ENCODE data around the gene PTGER1. TPM values are rescaled to one million over a fixed set of nuclear protein-coding genes. Genes with fewer than 3 reads are reported as not detected.

The PTGER1 gene, protein sequence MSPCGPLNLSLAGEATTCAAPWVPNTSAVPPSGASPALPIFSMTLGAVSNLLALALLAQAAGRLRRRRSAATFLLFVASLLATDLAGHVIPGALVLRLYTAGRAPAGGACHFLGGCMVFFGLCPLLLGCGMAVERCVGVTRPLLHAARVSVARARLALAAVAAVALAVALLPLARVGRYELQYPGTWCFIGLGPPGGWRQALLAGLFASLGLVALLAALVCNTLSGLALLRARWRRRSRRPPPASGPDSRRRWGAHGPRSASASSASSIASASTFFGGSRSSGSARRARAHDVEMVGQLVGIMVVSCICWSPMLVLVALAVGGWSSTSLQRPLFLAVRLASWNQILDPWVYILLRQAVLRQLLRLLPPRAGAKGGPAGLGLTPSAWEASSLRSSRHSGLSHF
- total RNA-seq = 4.1 TPM
- 1.6 TPM for polyA plus RNA-seq

DNA sequence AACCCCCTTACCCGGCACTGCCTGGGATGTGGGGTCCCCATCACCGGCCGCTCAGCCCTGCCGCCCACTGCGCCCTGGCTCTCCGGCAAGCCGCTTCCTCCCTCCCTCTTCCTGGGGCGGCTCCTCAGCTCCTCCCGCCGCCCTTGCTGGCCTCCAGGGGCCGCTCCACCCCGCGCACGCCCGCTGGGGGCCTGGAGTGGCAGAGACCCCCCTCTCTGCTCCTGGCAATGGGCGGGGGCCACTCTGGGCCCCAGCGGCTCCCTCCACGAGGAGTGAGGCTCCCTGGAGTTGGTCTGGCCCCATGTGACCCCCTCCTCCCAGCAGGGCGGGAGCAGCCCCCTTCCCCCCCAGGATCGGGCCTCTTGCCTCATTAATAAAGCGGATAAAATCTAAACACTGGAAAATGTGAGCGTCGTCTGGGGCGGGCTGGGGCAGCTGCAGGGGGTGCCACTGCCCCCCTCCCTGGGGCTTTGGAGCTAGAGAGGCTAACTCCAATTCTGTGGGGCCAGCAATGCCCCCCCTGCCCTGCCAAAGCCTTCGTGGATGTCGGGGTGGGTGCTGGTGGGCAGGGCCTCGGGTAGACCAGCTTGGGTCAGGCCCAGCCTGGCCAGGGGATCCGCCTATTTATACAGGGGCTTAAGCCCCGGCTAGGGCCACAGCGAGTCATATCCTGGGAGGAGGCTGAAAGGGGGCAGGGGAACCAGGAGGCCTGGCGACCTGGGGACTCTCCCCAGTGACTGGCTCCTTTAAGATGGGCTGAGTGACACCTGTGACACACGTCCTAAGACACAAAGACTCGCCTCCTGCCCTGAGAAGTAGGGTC, at the start of gene PTGER1:
PTGER1 (minus strand) TSS at position 104 of the 823 bp plus-strand sequence. CDS start 1,034 bp downstream, outside the sequence.
- DNase-seq (ENCODE audit: extremely low spot score) = no peak
- peak within 1 kb of the TSS; percentile 16 for H3K27ac ChIP-seq (ENCODE audit: low read depth)
- H3K4me1 ChIP-seq (ENCODE audit: insufficient read depth) = peaks cover 5% of the 10 kb centered on the region
- WGBS = 8% methylated on average over 33 of the region's 33 CpGs
- peak within 1 kb of the TSS; percentile 19 for H3K4me3 ChIP-seq (ENCODE audit: low read depth, low read length)
- H3K36me3 ChIP-seq (ENCODE audit: insufficient read depth) = no peaks in the 10 kb centered on the region

DNA sequence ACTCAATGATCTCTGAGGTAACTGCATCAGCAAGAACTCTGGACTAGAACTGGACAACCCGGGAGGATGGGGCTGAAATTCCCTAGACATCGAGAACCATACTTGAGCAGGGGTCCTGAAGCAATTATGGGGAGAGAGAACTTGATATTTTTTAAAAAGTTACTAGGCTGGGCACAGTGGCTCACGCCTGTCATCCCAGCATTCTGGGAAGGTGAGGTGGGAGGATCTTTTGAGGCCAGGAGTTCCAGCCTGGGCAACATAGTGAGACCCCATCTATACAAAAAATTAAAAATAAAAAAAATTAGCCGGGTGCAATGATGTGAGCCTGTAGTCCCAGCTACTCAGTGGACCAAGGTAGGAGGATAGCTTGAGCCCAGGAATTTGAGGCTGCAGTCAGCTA, 45.4 kb upstream of the PTGER1 start:
- Histone ChIP-seq H3K4me3 (ENCODE audit: low read depth, low read length) (no peak overlapping the region), H3K27ac (ENCODE audit: low read depth) (no peak overlapping the region), H3K36me3 (ENCODE audit: insufficient read depth) (no peaks in the 10 kb centered on the region), H3K4me1 (ENCODE audit: insufficient read depth) (no peaks in the 10 kb centered on the region)
- 94% methylated on average over 4 of the region's 4 CpGs for WGBS
- DNase-seq (ENCODE audit: extremely low spot score) = no peak

DNA sequence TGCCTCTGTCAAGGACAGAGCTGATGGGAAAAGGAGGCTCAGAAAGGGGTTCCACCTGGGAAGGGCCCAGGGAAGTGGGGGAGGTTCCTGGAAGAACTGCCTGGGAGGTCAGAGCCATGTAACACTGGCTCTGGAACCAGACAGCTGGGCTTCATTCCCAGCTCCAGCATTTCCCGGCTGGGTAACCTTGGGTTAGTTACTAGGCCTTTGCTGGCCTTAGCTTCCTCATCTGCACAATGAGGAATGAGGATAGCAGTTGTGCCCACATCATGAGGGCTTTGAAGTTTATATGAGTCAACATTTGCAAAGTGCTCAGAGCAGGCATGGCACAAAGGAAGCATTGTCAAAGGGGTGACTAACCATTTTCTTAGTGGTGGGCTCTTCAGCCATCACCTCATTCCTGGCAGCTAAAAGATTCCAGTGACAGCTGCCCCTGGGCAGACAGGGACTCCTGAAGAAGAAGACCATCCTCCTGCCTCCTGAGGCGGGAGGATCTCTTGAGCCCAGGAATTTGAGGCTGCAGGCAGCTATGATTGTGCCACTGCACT, 44.8 kb upstream of the PTGER1 start:
- Histone ChIP-seq H3K4me1 (ENCODE audit: insufficient read depth) (no peaks in the 10 kb centered on the region), H3K36me3 (ENCODE audit: insufficient read depth) (no peaks in the 10 kb centered on the region), H3K27ac (ENCODE audit: low read depth) (no peak overlapping the region), H3K4me3 (ENCODE audit: low read depth, low read length) (no peak overlapping the region)
- WGBS = 56% methylated on average over 2 of the region's 2 CpGs
- DNase-seq (ENCODE audit: extremely low spot score) = no peak

DNA sequence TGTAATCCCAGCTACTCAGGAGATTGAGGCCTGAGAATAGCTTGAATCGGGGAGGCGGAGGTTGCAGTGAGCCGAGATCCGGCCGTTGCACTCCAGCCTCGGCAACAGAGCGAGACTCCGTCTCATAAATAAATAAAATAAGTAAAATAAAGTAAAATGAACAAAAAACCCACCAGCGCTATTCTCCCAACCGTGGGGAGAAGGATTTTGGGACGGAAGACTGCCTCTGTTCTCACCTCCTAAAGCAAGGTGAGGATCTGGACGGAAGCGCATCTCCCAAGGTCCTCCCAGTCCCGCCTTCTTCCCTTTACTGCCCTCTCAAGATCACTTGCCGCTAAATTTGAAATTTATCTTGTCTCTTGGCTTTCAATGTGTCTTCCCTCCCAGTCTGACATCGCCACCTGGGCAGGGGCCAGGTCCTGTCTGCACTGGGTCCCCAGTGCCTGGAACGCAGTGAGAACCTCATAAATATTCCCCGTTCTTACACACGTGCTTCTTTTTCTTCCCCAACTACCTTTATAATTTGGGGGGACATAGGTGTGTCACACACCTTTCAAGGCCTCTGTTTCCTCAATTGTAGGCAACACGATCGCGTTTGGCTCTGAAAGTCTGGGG, 44.2 kb upstream of the PTGER1 start:
- Histone ChIP-seq H3K36me3 (ENCODE audit: insufficient read depth) (no peaks in the 10 kb centered on the region), H3K4me3 (ENCODE audit: low read depth, low read length) (no peak overlapping the region), H3K4me1 (ENCODE audit: insufficient read depth) (no peaks in the 10 kb centered on the region), H3K27ac (ENCODE audit: low read depth) (no peak overlapping the region)
- DNase-seq (ENCODE audit: extremely low spot score) = no peak
- 87% methylated on average over 22 of the region's 22 CpGs for WGBS

DNA sequence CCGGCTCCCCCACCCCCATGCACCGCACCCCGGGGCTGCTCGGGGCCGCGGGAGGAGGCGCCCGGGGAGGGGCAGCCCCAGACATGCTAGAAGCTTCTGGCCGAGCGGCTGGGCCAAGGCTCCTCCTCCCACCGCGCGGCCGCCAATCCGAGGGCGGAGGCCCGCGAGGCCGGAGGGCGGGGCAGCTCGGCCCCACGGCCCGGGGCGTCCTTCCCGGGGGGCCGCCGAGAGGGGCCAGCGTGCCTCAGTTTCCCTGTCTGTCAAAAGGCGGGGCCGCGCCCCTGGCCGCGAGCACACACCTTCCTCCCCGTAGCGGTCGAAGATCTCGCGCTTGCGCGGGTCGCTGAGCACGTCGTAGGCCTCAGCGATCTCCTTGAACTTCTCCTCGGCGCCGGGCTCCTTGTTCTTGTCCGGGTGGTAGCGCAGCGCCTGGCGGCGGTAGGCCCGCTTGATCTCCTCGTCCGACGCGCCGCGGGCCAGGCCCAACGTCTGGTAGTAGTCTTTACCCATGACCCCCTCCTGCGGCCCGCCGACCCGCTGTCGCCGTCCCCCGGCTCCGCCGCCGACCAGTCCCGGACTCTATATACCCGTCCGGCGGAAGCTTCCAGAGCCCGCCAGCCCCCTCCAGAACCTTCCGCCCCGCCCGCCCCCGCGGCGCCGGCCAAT, 42.8 kb upstream of the PTGER1 start, which contains the start of gene DNAJB1:
DNAJB1 (minus strand) TSS at position 558 of the 666 bp plus-strand sequence; CDS start at position 510, 48 bp downstream.
- H3K27ac ChIP-seq (ENCODE audit: low read depth) = peak within 1 kb of the TSS; percentile 99
- no peaks in the 10 kb centered on the region for H3K4me1 ChIP-seq (ENCODE audit: insufficient read depth)
- DNase-seq (ENCODE audit: extremely low spot score) = no peak
- under 1% methylated on average over 82 of the region's 82 CpGs for WGBS
- peak within 1 kb of the TSS; percentile 96 for H3K4me3 ChIP-seq (ENCODE audit: low read depth, low read length)
- H3K36me3 ChIP-seq (ENCODE audit: insufficient read depth) = no peaks in the 10 kb centered on the region

DNA sequence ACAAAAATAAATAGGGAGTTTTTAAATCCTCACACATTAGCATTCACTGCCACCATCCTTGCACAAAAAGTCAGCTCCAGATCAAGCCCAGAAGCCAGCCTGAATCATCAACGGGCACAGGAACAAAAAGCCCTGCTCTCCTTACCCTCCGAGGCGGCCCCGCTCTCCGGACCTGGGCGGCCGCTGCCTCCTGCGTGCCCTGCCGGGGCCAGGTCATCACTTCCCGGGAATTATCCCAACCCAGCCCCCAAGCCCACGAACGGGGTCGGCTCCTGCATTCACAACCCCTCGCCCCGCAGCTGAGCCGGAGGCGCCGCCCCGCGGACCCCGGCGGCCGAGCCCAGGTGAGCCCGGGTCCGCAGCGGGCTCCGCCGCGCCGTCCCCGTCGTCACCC, 42.3 kb upstream of the PTGER1 start:
- H3K4me1 ChIP-seq (ENCODE audit: insufficient read depth) = no peaks in the 10 kb centered on the region
- under 1% methylated on average over 32 of the region's 32 CpGs for WGBS
- no peak for DNase-seq (ENCODE audit: extremely low spot score)

DNA sequence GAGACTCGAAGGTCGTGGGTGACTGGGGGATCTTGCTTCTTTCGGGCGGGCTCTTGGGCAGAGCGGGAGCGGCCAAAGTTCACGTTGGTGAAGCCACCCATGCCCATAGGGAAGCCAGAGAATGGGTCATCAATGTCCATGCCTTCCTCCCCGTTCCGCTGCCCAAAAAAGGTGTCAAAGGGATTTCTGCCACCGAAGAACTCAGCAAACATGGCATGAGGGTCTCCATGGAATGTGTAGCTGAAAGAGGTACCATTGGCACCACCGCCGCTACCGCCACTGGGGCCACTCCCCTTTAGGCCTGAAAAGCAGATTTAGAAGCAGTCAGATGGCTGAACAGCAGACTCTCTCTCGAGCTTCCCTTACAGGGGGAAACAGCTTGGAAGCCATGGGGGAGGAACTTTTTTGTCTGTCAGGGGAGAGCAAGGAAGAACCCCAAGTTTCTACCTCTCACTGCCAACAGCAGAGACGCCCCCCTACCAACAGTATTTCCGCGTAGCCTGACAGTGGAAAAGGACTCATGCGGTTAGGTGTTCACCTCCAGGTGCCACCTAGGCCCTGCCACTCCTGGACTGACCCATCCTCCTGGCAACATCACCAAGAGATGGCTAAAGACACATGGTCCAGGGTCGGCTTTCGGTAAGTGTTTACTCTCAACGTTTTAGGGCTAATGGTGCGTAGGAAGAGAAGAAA, 41.7 kb upstream of the PTGER1 start:
- Histone ChIP-seq H3K4me3 (ENCODE audit: low read depth, low read length) (peak overlapping the region; percentile 96), H3K36me3 (ENCODE audit: insufficient read depth) (no peaks in the 10 kb centered on the region), H3K4me1 (ENCODE audit: insufficient read depth) (no peaks in the 10 kb centered on the region), H3K27ac (ENCODE audit: low read depth) (peak overlapping the region; percentile 3)
- DNase-seq (ENCODE audit: extremely low spot score) = no peak
- WGBS = 21% methylated on average over 22 of the region's 22 CpGs

More for the DNA sequence above, 42.3 kb upstream of the PTGER1 start:
- Histone ChIP-seq H3K27ac (ENCODE audit: low read depth) (peak overlapping the region; percentile 82), H3K36me3 (ENCODE audit: insufficient read depth) (no peaks in the 10 kb centered on the region), H3K4me3 (ENCODE audit: low read depth, low read length) (peak overlapping the region; percentile 96)

DNA sequence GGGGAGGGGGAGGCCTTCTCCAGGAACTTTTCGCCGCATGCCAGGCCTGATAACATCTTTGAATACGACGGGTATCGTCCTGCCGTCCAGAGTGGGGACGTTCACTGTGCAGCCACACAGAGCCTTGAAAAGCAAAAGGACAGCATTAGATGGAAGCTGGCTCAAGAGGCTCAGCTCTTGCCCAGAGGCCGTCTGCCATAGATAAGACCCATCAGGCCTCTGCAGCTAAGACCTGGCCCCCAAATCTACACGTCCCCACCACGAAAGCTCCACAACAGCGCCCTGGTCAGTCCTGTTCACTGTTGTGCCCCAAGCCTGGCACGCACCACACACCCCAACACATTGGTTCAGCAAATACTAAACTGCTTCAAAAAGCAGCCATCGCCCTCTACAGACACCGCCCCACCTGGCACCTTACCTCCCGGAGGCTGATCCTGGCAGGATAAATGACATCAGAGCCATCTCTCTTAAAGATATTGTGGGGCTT, 40.9 kb upstream of the PTGER1 start:
- H3K27ac ChIP-seq (ENCODE audit: low read depth) = no peak overlapping the region

DNA sequence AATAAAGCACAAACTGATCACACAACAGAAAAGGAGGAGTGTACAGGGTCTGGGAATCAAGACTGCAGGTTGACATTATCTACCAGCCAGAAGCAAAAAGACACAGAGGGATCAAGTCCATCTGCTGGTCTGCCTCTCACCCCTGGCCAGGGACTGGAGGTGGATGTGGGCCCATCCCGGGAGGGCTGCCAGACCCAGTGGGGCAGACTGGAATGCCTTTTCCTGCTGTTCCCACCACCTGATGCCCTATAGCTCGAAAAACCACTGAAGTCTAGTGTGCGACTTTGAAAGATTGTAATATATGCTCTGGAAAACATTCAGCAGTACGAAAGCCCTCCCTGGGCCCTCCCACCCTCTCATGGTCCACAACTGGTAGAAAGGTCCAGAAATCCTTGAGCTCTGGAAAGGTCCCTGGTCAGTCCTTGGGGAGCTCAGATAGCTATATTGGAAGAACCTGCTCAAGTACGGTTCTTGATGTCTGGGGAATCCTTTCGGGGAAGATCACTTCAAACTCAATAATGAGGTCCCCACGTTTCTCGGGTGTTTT, 40.4 kb upstream of the PTGER1 start:
- H3K4me1 ChIP-seq (ENCODE audit: insufficient read depth) = no peaks in the 10 kb centered on the region

More for the DNA sequence above, 40.9 kb upstream of the PTGER1 start:
- no peak overlapping the region for H3K4me3 ChIP-seq (ENCODE audit: low read depth, low read length)
- no peaks in the 10 kb centered on the region for H3K36me3 ChIP-seq (ENCODE audit: insufficient read depth)
- no peaks in the 10 kb centered on the region for H3K4me1 ChIP-seq (ENCODE audit: insufficient read depth)
- DNase-seq (ENCODE audit: extremely low spot score) = no peak
- WGBS = 64% methylated on average over 15 of the region's 15 CpGs

DNA sequence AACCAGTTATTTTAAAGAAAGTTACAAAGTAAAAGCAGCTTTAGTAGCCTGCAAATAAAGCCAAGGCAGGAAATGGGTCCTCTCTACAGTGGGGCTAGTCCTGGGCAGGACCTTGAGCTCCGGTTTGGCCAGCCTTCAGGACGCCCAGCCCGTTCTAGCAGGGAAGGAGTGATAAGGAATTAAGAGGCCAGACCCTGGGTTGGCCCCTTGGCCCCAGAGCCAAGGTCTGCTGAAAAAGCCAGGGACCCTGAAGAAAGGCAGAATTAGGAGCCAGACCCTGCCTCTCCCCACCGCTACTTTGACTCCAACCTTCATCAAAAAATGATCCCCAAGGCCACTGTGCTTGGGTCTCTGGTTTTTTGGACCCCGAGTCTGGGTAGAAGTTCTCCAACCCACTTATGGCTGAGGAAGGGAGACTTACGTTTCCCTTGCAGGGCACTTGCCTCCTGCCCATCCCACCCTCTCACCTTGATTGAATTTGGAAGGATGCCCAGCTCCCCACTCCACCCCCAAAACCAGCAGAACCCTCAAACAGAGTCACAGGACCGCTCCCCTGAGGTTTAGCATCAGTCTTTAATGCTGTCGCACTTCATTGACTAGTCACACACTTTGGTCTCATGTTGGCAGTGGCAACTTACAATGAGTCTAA, 39.2 kb upstream of the PTGER1 start:
- Histone ChIP-seq H3K27ac (ENCODE audit: low read depth) (no peak overlapping the region), H3K4me3 (ENCODE audit: low read depth, low read length) (no peak overlapping the region), H3K4me1 (ENCODE audit: insufficient read depth) (no peaks in the 10 kb centered on the region), H3K36me3 (ENCODE audit: insufficient read depth) (no peaks in the 10 kb centered on the region)
- WGBS = 77% methylated on average over 8 of the region's 8 CpGs
- no peak for DNase-seq (ENCODE audit: extremely low spot score)

More for the DNA sequence above, 40.4 kb upstream of the PTGER1 start:
- no peak overlapping the region for H3K4me3 ChIP-seq (ENCODE audit: low read depth, low read length)
- WGBS = 64% methylated on average over 8 of the region's 8 CpGs
- no peak for DNase-seq (ENCODE audit: extremely low spot score)
- no peak overlapping the region for H3K27ac ChIP-seq (ENCODE audit: low read depth)
- H3K36me3 ChIP-seq (ENCODE audit: insufficient read depth) = no peaks in the 10 kb centered on the region

DNA sequence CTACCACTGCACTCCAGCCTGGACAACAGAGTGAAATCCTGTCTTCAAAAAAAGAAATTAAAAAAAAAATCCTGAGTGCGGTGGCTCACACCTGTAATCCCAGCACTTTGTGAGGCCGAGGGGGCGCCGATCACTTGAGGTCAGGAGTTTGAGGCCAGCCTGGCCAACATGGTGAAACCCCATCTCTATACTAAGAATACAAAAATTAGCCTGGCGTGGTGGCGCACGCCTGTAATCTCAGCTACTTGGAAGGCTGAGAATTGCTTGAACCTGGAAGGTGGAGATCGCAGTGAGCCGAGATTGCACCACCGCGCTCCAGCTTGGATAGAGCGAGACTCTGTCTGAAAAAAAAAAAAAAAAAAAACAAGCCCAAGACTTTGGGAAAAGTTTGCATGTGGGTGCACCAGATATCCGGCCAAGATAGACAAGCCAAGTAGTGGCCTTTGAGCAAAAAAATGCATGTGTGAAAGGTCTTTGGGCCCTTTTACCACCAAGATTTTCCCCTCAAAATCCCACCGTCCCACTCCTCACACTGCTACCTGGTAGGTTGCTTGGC, 37.3 kb upstream of the PTGER1 start:
- Histone ChIP-seq H3K36me3 (ENCODE audit: insufficient read depth) (no peaks in the 10 kb centered on the region), H3K27ac (ENCODE audit: low read depth) (no peak overlapping the region), H3K4me3 (ENCODE audit: low read depth, low read length) (no peak overlapping the region), H3K4me1 (ENCODE audit: insufficient read depth) (no peaks in the 10 kb centered on the region)
- WGBS = 93% methylated on average over 14 of the region's 14 CpGs
- no peak for DNase-seq (ENCODE audit: extremely low spot score)

Data from urinary bladder (tissue), 4 donors.